ENCODE data around the gene SLC23A2. TPM values are rescaled to one million over a fixed set of nuclear protein-coding genes. Genes with fewer than 3 reads are reported as not detected.

SLC23A2 gene
- total and polyA plus RNA-seq, 4 donors = 9.1 to 48.4 (median 14.7) TPM

GRCh38 chr20:4962241-4962855, 39.0 kb downstream of the SLC23A2 start:
- Histone ChIP-seq H3K36me3 (ENCODE audit: control insufficient read depth in 4 of 4, insufficient read depth in 3 of 4, low read depth in 1 of 4, low read length in 3 of 4) (no peaks in the 10 kb centered on the region), H3K4me1 (ENCODE audit: control insufficient read depth in 4 of 4, insufficient read depth in 4 of 4, low read length in 3 of 4) (peaks cover 11 to 35% (median 13%) of the 10 kb centered on the region in 4 donors), H3K27ac (ENCODE audit: low read depth in 1 of 2, low read length in 2 of 2) (peak overlapping the region; percentile 75 to 87), H3K9me3 (ENCODE audit: control insufficient read depth in 4 of 4, low read length in 3 of 4) (no peaks in the 10 kb centered on the region), H3K9ac (ENCODE audit: low read depth in 1 of 2, low read length in 2 of 2) (no peak overlapping the region), H3K27me3 (ENCODE audit: control insufficient read depth in 4 of 4, insufficient read depth in 4 of 4, low read length in 3 of 4) (no peaks in the 10 kb centered on the region), H3K4me3 (ENCODE audit: low read depth in 1 of 3, low read length in 3 of 3) (no peak overlapping the region)
- no peak for DNase-seq (ENCODE audit: low spot score)
- TF ChIP-seq GABPA (IDR thresholded peaks at IDR 0.05 in 1 of 2, conservative IDR thresholded peaks at IDR 0.05 in 1 of 2) (no peak), MAX (IDR thresholded peaks at IDR 0.05) (no peak), ZBTB33 (IDR thresholded peaks at IDR 0.05) (no peak), RXRA (IDR thresholded peaks at IDR 0.05) (no peak), HNF4A (conservative IDR thresholded peaks at IDR 0.05) (no peak), TAF1 (conservative IDR thresholded peaks at IDR 0.05) (no peak), FOXA2 (IDR thresholded peaks at IDR 0.05) (no peak), YY1 (IDR thresholded peaks at IDR 0.05) (no peak), SP1 (IDR thresholded peaks at IDR 0.05) (no peak), JUND (IDR thresholded peaks at IDR 0.05) (no peak), REST (IDR thresholded peaks at IDR 0.05) (no peak)
- WGBS = 50% methylated on average over 10 of the region's 10 CpGs

GRCh38 chr20:4961746-4962145, 39.6 kb downstream of the SLC23A2 start:
- Histone ChIP-seq H3K9me3 (ENCODE audit: control insufficient read depth in 4 of 4, low read length in 3 of 4) (no peaks in the 10 kb centered on the region), H3K27me3 (ENCODE audit: control insufficient read depth in 4 of 4, insufficient read depth in 4 of 4, low read length in 3 of 4) (no peaks in the 10 kb centered on the region), H3K9ac (ENCODE audit: low read depth in 1 of 2, low read length in 2 of 2) (peak overlapping the region in 1 of 2 donors; percentile 59), H3K4me1 (ENCODE audit: control insufficient read depth in 4 of 4, insufficient read depth in 4 of 4, low read length in 3 of 4) (peaks cover 9 to 37% (median 12%) of the 10 kb centered on the region in 4 donors), H3K27ac (ENCODE audit: low read depth in 1 of 2, low read length in 2 of 2) (peak overlapping the region; percentile 86 to 87), H3K4me3 (ENCODE audit: low read depth in 1 of 3, low read length in 3 of 3) (no peak overlapping the region), H3K36me3 (ENCODE audit: control insufficient read depth in 4 of 4, insufficient read depth in 3 of 4, low read depth in 1 of 4, low read length in 3 of 4) (no peaks in the 10 kb centered on the region)
- DNase-seq (ENCODE audit: low spot score) = peak; percentile 47
- 20% methylated on average over 4 of the region's 4 CpGs for WGBS
- TF ChIP-seq SP1 (IDR thresholded peaks at IDR 0.05) (peak; percentile 96), FOXA2 (IDR thresholded peaks at IDR 0.05) (peak; percentile 84), HNF4A (conservative IDR thresholded peaks at IDR 0.05) (peak; percentile 89 to 96), RXRA (IDR thresholded peaks at IDR 0.05) (peak; percentile 98), ZBTB33 (IDR thresholded peaks at IDR 0.05) (peak; percentile 58), NR2F2 (IDR thresholded peaks at IDR 0.05) (peak; percentile 55), TAF1 (conservative IDR thresholded peaks at IDR 0.05) (peak; percentile 70), ATF3 (IDR thresholded peaks at IDR 0.05) (peak; percentile 89), JUND (IDR thresholded peaks at IDR 0.05) (peak; percentile 79 to 80), FOXA1 (IDR thresholded peaks at IDR 0.05) (peak; percentile 46), RAD21 (IDR thresholded peaks at IDR 0.05) (peak; percentile 31 to 62), MAX (IDR thresholded peaks at IDR 0.05) (peak; percentile 88), YY1 (IDR thresholded peaks at IDR 0.05) (peak; percentile 79), HNF4G (IDR thresholded peaks at IDR 0.05) (peak; percentile 47), EGR1 (IDR thresholded peaks at IDR 0.05; ENCODE audit: low read depth in 2 of 2) (peak in 1 of 2 donors; percentile 83), CTCF (IDR thresholded peaks at IDR 0.05; ENCODE audit: low read depth, low read length, missing input control) (no peak), GABPA (IDR thresholded peaks at IDR 0.05 in 1 of 2, conservative IDR thresholded peaks at IDR 0.05 in 1 of 2) (peak; percentile 44 to 79)

Measured in liver (tissue), 9 donors.